HepG2 (cell line): ENCODE data around the gene KRTAP10-10. TPM values are rescaled to one million over a fixed set of nuclear protein-coding genes. Genes with fewer than 3 reads are reported as not detected.

Source experiments
- BCL6 ChIP-seq: IDR thresholded peaks from 2 replicates; pipeline ENCODE4 v1.6.1; 2016; ENCODE audit warnings: missing genetic modification reagents, missing compliant biosample characterization
- CBFB ChIP-seq: sonication (generic); formaldehyde crosslinking; IDR thresholded peaks from 2 replicates; pipeline ENCODE4 v1.4.0; 2020; ENCODE audit warnings: missing genetic modification reagents
- FOXK2 ChIP-seq: fragments of 450-650 bp; IDR thresholded peaks from 2 replicates; pipeline ENCODE4 v1.6.1; 2016
- GATAD1 ChIP-seq: IDR thresholded peaks from 2 replicates; pipeline ENCODE4 v1.6.1; 2016; ENCODE audit warnings: missing genetic modification reagents, missing compliant biosample characterization
- IRF2 ChIP-seq: IDR thresholded peaks from 2 replicates; pipeline ENCODE4 v1.6.1; 2018; ENCODE audit warnings: missing genetic modification reagents, missing compliant biosample characterization
- JDP2 ChIP-seq: sonication (generic); formaldehyde crosslinking; IDR thresholded peaks from 2 replicates; pipeline ENCODE4 v1.8.1; 2022; ENCODE audit warnings: missing genetic modification reagents, borderline replicate concordance
- JUND ChIP-seq: sonication (generic); formaldehyde crosslinking; IDR thresholded peaks from 2 replicates; pipeline ENCODE4 v1.8.0; 2022; ENCODE audit warnings: mild to moderate bottlenecking, missing genetic modification reagents
- NRL ChIP-seq: sonication (generic); formaldehyde crosslinking; IDR thresholded peaks from 2 replicates; pipeline ENCODE4 v1.5.0; 2020; ENCODE audit warnings: missing genetic modification reagents, mild to moderate bottlenecking, moderate library complexity, borderline replicate concordance
- REPIN1 ChIP-seq: sonication (generic); formaldehyde crosslinking; IDR thresholded peaks from 2 replicates; pipeline ENCODE4 v1.8.0; 2022; ENCODE audit warnings: missing genetic modification reagents, low read depth, mild to moderate bottlenecking, borderline replicate concordance
- THAP11 ChIP-seq: IDR thresholded peaks from 2 replicates; pipeline ENCODE4 v1.6.1; 2016; ENCODE audit warnings: missing biosample characterization, missing genetic modification reagents
- ZKSCAN8 ChIP-seq: IDR thresholded peaks from 2 replicates; pipeline ENCODE4 v1.6.1; 2016; ENCODE audit warnings: borderline replicate concordance, missing genetic modification reagents, missing compliant biosample characterization
- ZMAT3 ChIP-seq: sonication (generic); formaldehyde crosslinking; conservative IDR thresholded peaks from 2 replicates; pipeline ENCODE4 v1.7.0; 2021; ENCODE audit warnings: missing genetic modification reagents
- ZMYM2 ChIP-seq: sonication (generic); formaldehyde crosslinking; IDR thresholded peaks from 2 replicates; pipeline ENCODE4 v1.8.0; 2022; ENCODE audit warnings: mild to moderate bottlenecking, missing genetic modification reagents
- ZNF431 ChIP-seq: sonication (generic); formaldehyde crosslinking; IDR thresholded peaks from 2 replicates; pipeline ENCODE4 v1.9.0; 2022; ENCODE audit warnings: missing genetic modification reagents, low read depth, mild to moderate bottlenecking, borderline replicate concordance
- ZNF577 ChIP-seq: sonication (generic); formaldehyde crosslinking; IDR thresholded peaks from 2 replicates; pipeline ENCODE4 v1.4.0; 2020; ENCODE audit warnings: mild to moderate bottlenecking, low read depth, missing genetic modification reagents, borderline replicate concordance
- ZNF605 ChIP-seq: sonication (generic); formaldehyde crosslinking; IDR thresholded peaks from 2 replicates; pipeline ENCODE4 v1.8.0; 2022; ENCODE audit warnings: mild to moderate bottlenecking, missing genetic modification reagents
- ZNF781 ChIP-seq: sonication (generic); formaldehyde crosslinking; IDR thresholded peaks from 2 replicates; pipeline ENCODE4 v1.5.1; 2020; ENCODE audit warnings: borderline replicate concordance, mild to moderate bottlenecking, missing genetic modification reagents; ENCODE audit errors: not compliant biosample characterization
- ZNF883 ChIP-seq: sonication (generic); formaldehyde crosslinking; IDR thresholded peaks from 2 replicates; pipeline ENCODE4 v1.5.1; 2020; ENCODE audit warnings: mild to moderate bottlenecking, missing genetic modification reagents; ENCODE audit errors: not compliant biosample characterization
- ZSCAN9 ChIP-seq: IDR thresholded peaks from 2 replicates; pipeline ENCODE4 v1.6.1; 2016; ENCODE audit warnings: borderline replicate concordance
- polyA plus RNA-seq, 8 experiments: library from polyadenylated mRNA; depleted of rRNA in 3 of 8; stranded (reverse) in 7 of 8; unstranded in 1 of 8; fragments of >200 nt; fragmentation: Illumina TruSeq in 4 of 8; extraction: Trizol in 4 of 8; gene quantifications; 2 replicates each; pipeline versions ENCODE4 v1.2.1 to v1.2.3, GENCODE V29; 2011 to 2016; ENCODE audit warnings: low read depth in 4 of 8, missing spikeins in 1 of 8, mixed read lengths in 1 of 8; ENCODE audit not compliant: insufficient read depth in 1 of 8
- total RNA-seq, 5 experiments: library from RNA; depleted of rRNA; stranded (reverse); fragments of >200 nt; fragmentation: Illumina TruSeq; extraction: Trizol; gene quantifications; 2 replicates each; pipeline ENCODE4 v1.2.3, GENCODE V29; 2016; ENCODE audit warnings: low read depth in 1 of 5
- TF ChIP-seq, protein P1 (sequence below): sonication (generic); formaldehyde crosslinking; IDR thresholded peaks from 2 replicates; pipeline ENCODE4 v1.5.1; 2020; ENCODE audit warnings: mild to moderate bottlenecking, missing genetic modification reagents, borderline replicate concordance
- TF ChIP-seq, protein P2 (sequence below): sonication (generic); formaldehyde crosslinking; IDR thresholded peaks from 2 replicates; pipeline ENCODE4 v1.8.1; 2022; ENCODE audit warnings: low read depth, mild to moderate bottlenecking, missing genetic modification reagents

KRTAP10-10 gene
- total and polyA plus RNA-seq, 2 of the 13 experiments (the other 11 are each of a cell fraction or from before 2014, with no cell fraction given): not detected

DNA sequence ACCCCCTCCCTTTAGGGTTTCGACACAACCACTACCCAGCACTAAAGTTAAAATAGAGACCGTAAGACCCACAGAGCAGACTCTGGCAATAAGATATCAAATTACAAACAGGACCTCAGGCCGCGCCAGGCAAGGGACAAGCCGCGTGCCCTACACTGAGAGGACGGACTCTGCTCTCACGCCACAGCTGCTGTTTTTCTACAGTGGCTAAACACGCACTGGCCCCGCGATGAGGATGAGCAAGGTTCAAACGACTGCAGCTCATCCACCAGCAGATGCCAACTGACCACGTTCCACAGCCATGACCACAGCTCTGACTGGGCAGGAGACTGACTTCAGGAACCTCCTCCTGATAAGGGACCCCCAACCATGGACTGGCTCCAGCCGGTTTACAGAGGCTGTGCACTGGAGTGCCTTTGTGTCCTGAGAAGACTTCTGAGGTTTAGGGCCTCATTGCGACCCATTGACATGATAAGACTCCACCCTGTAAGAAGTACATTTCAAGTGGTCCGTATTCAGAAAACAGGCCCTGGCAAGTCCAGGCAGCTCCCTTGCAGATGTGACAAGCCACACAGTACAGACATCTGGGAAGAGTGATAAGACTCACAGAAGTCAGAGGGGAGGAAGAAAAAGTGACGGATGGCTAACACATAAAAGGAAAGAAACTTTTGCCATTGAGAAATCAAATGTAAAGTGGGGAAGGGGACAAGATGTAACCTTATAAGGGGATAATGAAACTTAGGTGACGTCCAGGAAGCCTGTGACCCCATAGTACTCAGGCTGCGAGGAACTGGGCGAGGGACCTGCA lies 43.4 kb upstream of the KRTAP10-10 start (continued):
- TF ChIP-seq JDP2 (no peak), IRF2 (peak; percentile 79; the same call in 1 of the 2 replicates), GATAD1 (CRISPR knock-in tag) (peak; percentile 46; the same call in 1 of the 2 replicates), REPIN1 (CRISPR knock-in tag) (peak; percentile 71; the same call in 1 of the 2 replicates), ZNF605 (peak; percentile 68; the same call in 1 of the 2 replicates), THAP11 (CRISPR knock-in tag) (peak; percentile 62), CBFB (CRISPR knock-in tag) (0 out of 2 replicates have a peak, but pooled peaks have one; percentile 33), ZMYM2 (CRISPR knock-in tag) (peak; percentile 85), ZMAT3 (CRISPR knock-in tag) (peak; percentile 69), FOXK2 (0 out of 2 replicates have a peak, but pooled peaks have one; percentile 43), BCL6 (CRISPR knock-in tag) (peak; percentile 51), ZNF577 (CRISPR knock-in tag) (no peak), ZSCAN9 (CRISPR knock-in tag) (peak; percentile 68; the same call in 1 of the 2 replicates), ZNF781 (CRISPR knock-in tag) (peak; percentile 68), JUND (peak; percentile 75; the same call in 1 of the 2 replicates), NRL (CRISPR knock-in tag) (peak; percentile 84; the same call in 1 of the 2 replicates), ZNF883 (peak; percentile 55), ZKSCAN8 (CRISPR knock-in tag) (peak; percentile 63; the same call in 1 of the 2 replicates), ZNF431 (0 out of 2 replicates have a peak, but pooled peaks have one; percentile 61)
- TF ChIP-seq, protein P1, sequence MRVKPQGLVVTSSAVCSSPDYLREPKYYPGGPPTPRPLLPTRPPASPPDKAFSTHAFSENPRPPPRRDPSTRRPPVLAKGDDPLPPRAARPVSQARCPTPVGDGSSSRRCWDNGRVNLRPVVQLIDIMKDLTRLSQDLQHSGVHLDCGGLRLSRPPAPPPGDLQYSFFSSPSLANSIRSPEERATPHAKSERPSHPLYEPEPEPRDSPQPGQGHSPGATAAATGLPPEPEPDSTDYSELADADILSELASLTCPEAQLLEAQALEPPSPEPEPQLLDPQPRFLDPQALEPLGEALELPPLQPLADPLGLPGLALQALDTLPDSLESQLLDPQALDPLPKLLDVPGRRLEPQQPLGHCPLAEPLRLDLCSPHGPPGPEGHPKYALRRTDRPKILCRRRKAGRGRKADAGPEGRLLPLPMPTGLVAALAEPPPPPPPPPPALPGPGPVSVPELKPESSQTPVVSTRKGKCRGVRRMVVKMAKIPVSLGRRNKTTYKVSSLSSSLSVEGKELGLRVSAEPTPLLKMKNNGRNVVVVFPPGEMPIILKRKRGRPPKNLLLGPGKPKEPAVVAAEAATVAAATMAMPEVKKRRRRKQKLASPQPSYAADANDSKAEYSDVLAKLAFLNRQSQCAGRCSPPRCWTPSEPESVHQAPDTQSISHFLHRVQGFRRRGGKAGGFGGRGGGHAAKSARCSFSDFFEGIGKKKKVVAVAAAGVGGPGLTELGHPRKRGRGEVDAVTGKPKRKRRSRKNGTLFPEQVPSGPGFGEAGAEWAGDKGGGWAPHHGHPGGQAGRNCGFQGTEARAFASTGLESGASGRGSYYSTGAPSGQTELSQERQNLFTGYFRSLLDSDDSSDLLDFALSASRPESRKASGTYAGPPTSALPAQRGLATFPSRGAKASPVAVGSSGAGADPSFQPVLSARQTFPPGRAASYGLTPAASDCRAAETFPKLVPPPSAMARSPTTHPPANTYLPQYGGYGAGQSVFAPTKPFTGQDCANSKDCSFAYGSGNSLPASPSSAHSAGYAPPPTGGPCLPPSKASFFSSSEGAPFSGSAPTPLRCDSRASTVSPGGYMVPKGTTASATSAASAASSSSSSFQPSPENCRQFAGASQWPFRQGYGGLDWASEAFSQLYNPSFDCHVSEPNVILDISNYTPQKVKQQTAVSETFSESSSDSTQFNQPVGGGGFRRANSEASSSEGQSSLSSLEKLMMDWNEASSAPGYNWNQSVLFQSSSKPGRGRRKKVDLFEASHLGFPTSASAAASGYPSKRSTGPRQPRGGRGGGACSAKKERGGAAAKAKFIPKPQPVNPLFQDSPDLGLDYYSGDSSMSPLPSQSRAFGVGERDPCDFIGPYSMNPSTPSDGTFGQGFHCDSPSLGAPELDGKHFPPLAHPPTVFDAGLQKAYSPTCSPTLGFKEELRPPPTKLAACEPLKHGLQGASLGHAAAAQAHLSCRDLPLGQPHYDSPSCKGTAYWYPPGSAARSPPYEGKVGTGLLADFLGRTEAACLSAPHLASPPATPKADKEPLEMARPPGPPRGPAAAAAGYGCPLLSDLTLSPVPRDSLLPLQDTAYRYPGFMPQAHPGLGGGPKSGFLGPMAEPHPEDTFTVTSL (CRISPR knock-in tag): peak; percentile 91
- TF ChIP-seq, protein P2, sequence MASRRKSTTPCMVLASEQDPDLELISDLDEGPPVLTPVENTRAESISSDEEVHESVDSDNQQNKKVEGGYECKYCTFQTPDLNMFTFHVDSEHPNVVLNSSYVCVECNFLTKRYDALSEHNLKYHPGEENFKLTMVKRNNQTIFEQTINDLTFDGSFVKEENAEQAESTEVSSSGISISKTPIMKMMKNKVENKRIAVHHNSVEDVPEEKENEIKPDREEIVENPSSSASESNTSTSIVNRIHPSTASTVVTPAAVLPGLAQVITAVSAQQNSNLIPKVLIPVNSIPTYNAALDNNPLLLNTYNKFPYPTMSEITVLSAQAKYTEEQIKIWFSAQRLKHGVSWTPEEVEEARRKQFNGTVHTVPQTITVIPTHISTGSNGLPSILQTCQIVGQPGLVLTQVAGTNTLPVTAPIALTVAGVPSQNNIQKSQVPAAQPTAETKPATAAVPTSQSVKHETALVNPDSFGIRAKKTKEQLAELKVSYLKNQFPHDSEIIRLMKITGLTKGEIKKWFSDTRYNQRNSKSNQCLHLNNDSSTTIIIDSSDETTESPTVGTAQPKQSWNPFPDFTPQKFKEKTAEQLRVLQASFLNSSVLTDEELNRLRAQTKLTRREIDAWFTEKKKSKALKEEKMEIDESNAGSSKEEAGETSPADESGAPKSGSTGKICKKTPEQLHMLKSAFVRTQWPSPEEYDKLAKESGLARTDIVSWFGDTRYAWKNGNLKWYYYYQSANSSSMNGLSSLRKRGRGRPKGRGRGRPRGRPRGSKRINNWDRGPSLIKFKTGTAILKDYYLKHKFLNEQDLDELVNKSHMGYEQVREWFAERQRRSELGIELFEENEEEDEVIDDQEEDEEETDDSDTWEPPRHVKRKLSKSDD: 0 out of 2 replicates have a peak, but pooled peaks have one; percentile 68
